Jurkat, Clone E6-1 (cell line): ENCODE results near the gene P4HA2.
"Not testable (repeated sequence)": the region's sequence is repeated elsewhere in the genome, so short reads cannot be mapped to it uniquely, and the experiment has no call there.

Source experiments
- DNase-seq: peaks from one replicate; pipeline ENCODE4 v3.0.0-alpha.2; 2011; ENCODE audit warnings: low read depth, low spot score
- H3K4me3 ChIP-seq: 2 replicates; pipeline ENCODE4 v1.5.1; 2011; ENCODE audit warnings: mild to moderate bottlenecking, low read length, control low read depth, moderate library complexity

The P4HA2 gene

DNA sequence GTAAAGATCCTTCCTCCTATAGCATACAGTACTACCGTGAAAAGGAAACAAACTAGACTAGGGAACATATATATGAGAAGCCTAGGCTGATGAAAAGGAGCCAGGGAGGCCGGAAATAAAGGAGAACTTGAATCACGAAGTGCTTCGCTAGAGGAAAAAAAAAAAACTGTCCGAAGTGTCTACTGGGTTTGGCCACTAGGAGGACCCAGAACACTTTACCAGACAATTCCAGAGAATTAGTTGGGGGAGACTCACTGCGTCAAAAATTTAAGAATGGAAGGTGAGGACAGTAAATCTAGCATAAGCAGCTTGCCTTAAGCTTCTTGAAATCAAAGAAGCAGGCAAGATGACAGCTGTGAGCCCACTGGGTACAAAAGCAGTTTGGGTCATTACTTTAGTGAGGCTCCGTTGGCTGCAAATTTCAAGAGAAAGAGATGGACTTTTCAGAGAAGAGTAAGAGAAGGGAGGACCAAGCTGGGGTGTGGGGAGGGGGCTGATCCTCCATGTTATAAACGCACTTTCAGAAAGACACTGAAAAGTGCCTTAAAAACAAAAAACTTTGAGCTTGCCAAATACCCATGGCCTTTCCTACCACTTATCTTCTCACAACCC is 47.4 kb downstream of the P4HA2 start:
- peak; percentile 33 for DNase-seq
- no peak overlapping the region for H3K4me3 ChIP-seq

DNA sequence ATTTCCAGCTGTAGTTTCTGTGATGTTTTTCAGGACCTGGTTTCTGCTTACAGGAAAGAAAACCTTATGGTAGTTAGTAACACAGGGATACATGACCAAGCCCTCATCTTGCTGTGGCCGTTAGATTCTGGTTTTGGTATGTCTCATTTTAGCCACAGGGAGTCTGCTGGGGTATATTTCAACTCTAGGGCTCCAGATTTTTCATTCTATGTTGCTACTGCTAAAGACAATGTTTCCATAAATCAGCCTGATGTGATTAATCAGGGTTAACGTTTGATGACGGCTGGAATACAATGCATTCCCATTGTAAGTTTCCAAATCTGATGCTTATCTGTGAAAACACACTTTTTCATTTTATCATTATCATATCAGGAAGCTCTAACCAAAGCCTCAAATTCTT is 48.2 kb downstream of the P4HA2 start:
- DNase-seq, result no peak
- H3K4me3 ChIP-seq, result no peak overlapping the region

DNA sequence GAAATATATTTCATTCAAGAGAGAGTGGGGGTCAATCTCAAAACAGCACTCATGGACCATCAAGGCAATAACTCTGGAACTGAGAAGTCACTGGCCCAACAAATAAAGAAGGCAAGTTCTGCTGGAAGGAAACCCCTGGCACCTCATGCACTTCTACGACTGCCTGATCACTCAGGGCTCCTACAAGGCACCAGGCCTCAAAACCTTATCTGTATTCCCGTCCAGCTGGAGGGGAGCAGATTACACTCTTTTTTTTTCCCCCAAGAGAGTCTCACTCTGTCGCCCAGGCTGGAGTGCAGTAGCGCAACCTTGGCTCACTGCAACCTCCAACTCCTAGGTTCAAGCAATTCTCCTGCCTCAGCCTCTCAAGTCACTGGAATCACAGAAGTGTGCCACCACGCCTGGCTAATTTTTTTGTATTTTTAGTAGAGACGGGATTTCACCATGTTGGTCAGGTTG is 49.9 kb downstream of the P4HA2 start:
- H3K4me3 ChIP-seq, result no peak overlapping the region
- no peak for DNase-seq

GRCh38 chr5:132176987-132177386 is 50.7 kb downstream of the P4HA2 start:
- H3K4me3 ChIP-seq, result no peak overlapping the region
- DNase-seq, result peak; percentile 45

- DNase-seq, result no peak
Measured at GRCh38 chr5:132176521-132176945, 51.1 kb downstream of the P4HA2 start.

GRCh38 chr5:132162945-132163344 is 64.7 kb downstream of the P4HA2 start:
- DNase-seq, result no peak
- H3K4me3 ChIP-seq, result no peak overlapping the region

More at GRCh38 chr5:132176521-132176945, 51.1 kb downstream of the P4HA2 start:
- no peak overlapping the region for H3K4me3 ChIP-seq

GRCh38 chr5:132161574-132162326 is 65.9 kb downstream of the P4HA2 start:
- not testable (repeated sequence) for H3K4me3 ChIP-seq, DNase-seq

GRCh38 chr5:132156413-132156812 is 71.2 kb downstream of the P4HA2 start:
- no peak for DNase-seq
- no peak overlapping the region for H3K4me3 ChIP-seq

- DNase-seq, result no peak
Measured at GRCh38 chr5:132150565-132150964, 77.1 kb downstream of the P4HA2 start.

GRCh38 chr5:132147663-132148062 is 80.0 kb downstream of the P4HA2 start:
- H3K4me3 ChIP-seq, result no peak overlapping the region
- DNase-seq, result no peak

More at GRCh38 chr5:132150565-132150964, 77.1 kb downstream of the P4HA2 start:
- no peak overlapping the region for H3K4me3 ChIP-seq

- H3K4me3 ChIP-seq, DNase-seq: not testable (repeated sequence)
Measured at GRCh38 chr5:132145326-132145725, 82.3 kb downstream of the P4HA2 start.

DNA sequence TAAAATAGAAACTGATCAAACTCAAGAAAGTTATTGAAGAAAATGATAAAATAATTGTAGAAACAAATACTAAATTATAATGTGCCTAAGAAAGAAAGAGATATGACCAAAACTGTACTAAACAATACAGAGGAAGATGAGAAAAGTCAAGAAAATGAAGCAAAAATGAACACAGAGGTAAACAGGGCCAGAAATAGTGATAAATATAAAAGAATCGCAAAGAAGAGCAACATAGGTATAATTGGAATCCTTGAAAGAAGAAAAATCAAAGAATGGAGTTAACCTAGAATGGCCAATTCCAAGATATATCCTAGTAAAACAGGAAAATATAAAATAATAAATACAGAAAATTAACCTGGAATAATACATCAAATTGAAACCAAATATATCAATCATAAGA is 84.5 kb downstream of the P4HA2 start:
- no peak for DNase-seq
- no peak overlapping the region for H3K4me3 ChIP-seq

GRCh38 chr5:132142459-132142858 is 85.2 kb downstream of the P4HA2 start:
- no peak overlapping the region for H3K4me3 ChIP-seq
- no peak for DNase-seq
